OCI-LY7 (cell line): ENCODE results near the gene PITPNM1.

ENCODE experiments used
- EZH2phosphoT487 ChIP-seq: fragments of 200-600 bp; sonication (generic); IDR thresholded peaks from 2 replicates; pipeline ENCODE4 v1.6.1; 2018; ENCODE audit warnings: low read depth, borderline replicate concordance, mild to moderate bottlenecking, mixed run types, antibody characterized with exemption, low read length, moderate library complexity, mixed read lengths
- TF ChIP-seq, protein P1 (sequence below): fragments of 200-600 bp; sonication (generic); conservative IDR thresholded peaks from 2 replicates; pipeline ENCODE4 v1.5.1; 2014; ENCODE audit warnings: mild to moderate bottlenecking, antibody characterized with exemption, low read length, moderate library complexity, mixed read lengths

- TF ChIP-seq, protein P1, sequence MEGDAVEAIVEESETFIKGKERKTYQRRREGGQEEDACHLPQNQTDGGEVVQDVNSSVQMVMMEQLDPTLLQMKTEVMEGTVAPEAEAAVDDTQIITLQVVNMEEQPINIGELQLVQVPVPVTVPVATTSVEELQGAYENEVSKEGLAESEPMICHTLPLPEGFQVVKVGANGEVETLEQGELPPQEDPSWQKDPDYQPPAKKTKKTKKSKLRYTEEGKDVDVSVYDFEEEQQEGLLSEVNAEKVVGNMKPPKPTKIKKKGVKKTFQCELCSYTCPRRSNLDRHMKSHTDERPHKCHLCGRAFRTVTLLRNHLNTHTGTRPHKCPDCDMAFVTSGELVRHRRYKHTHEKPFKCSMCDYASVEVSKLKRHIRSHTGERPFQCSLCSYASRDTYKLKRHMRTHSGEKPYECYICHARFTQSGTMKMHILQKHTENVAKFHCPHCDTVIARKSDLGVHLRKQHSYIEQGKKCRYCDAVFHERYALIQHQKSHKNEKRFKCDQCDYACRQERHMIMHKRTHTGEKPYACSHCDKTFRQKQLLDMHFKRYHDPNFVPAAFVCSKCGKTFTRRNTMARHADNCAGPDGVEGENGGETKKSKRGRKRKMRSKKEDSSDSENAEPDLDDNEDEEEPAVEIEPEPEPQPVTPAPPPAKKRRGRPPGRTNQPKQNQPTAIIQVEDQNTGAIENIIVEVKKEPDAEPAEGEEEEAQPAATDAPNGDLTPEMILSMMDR = no peak
- no peak for TF ChIP-seq EZH2phosphoT487
Measured at GRCh38 chr11:67532889-67533288, 27.7 kb upstream of the PITPNM1 start.
